Fibroblast of pulmonary artery (primary cell): ENCODE results near the gene SDHAF3.

Source experiments
- DNase-seq: peaks from one replicate; pipeline ENCODE4 v3.0.0-alpha.2; 2010; ENCODE audit warnings: low read depth
- H3K4me3 ChIP-seq: replicated peaks from 2 replicates; pipeline ENCODE4 v1.5.1; 2011; ENCODE audit warnings: low read depth, mild to moderate bottlenecking, control low read depth, low read length, moderate library complexity
- TF ChIP-seq, protein P1 (sequence below): IDR thresholded peaks from 2 replicates; pipeline ENCODE4 v1.5.1; 2011; ENCODE audit warnings: mild to moderate bottlenecking, control low read depth, low read length, inconsistent platforms; ENCODE audit errors: missing control alignments

Gene SDHAF3

DNA sequence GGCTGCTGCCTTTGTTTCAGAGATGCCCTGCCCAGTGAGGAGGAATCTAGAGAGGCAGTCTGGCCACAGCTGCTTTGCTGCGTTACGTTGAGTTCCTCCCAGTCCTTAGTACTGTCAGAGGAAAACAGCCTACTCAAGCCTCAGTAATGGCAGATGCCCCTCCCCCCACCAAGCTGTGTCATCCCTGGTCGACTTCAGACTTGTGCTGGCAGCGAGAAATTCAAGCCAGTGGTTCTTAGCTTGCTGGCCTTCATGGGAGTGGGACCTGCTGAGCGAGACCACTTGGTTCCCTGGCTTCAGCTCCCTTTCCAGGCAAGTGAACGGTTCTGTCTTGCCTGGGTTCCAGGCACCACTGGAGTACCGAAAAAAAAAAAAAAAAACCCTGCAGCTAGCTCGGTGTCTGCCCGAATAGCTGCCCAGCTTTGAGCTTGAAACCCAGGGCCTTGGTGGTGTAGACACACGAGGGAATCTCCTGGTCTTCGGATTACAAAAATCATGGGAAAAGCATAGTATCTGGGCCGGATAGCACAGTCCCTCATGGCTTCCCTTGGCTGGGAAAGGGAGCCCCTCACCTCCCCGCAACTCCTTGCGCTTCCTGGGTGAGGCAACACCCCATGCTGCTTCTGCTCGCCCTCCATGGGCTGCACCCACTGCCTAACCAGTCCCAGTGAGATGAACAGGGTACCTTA, 9.1 kb downstream of the SDHAF3 start:
- DNase-seq: peak; percentile 16
- TF ChIP-seq, protein P1, sequence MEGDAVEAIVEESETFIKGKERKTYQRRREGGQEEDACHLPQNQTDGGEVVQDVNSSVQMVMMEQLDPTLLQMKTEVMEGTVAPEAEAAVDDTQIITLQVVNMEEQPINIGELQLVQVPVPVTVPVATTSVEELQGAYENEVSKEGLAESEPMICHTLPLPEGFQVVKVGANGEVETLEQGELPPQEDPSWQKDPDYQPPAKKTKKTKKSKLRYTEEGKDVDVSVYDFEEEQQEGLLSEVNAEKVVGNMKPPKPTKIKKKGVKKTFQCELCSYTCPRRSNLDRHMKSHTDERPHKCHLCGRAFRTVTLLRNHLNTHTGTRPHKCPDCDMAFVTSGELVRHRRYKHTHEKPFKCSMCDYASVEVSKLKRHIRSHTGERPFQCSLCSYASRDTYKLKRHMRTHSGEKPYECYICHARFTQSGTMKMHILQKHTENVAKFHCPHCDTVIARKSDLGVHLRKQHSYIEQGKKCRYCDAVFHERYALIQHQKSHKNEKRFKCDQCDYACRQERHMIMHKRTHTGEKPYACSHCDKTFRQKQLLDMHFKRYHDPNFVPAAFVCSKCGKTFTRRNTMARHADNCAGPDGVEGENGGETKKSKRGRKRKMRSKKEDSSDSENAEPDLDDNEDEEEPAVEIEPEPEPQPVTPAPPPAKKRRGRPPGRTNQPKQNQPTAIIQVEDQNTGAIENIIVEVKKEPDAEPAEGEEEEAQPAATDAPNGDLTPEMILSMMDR: no peak
- no peak overlapping the region for H3K4me3 ChIP-seq

DNA sequence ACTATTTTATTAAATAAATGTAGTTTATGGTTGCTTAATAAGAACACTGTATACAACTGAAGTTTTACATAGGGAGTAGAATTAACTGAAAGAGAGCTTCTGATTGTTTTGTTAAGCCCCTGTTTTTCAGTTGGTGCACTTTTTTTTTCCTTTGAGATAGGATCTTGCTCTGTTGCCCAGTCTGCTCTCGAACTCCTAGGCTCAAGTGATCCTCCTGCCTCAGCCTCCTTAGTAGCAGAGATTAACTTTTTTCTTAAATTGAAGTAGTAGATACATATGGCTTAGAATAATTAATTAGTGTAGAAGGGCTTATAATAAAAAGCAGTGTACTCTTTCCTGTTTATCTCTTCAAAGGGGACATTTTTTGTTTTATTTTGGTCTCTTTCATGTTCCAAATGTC, 11.2 kb downstream of the SDHAF3 start:
- TF ChIP-seq, protein P1: no peak
- no peak overlapping the region for H3K4me3 ChIP-seq
- DNase-seq: no peak

DNA sequence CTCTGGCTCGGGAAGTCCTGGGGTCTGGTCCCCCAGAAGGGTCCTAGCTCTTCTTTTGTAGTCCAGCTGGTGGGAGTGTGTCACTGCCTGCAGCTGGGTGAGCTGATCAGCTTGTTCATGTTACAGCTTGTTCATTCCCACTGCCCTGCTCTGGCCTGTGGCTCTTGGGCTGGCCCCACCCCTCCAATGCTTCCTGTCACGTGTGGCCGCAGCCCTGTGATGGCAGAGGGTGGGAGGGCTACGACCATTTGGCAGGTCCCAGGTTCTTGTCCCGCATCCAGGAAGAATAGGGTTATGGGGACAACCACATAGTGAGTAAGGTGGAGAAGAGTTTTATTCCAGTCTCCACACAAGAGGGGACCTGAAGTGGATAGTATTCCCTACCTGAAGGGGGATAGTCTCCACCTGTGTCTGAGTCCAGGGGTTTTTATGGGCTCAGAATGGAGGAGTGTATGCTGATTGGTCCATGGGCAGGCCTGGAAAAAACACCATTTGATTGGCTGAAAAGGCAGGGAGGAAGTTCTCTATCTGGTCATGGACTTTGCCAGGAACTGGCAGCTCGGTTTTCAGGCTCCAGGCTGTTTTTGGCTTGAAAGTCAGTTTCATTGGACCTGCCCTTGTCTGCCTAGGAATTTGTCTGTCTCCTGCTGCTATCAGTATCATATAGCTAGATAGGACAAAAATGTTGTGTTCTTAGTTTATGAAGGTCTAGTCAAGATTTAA, 13.1 kb downstream of the SDHAF3 start:
- TF ChIP-seq, protein P1: no peak
- no peak overlapping the region for H3K4me3 ChIP-seq
- peak; percentile 8 for DNase-seq

DNA sequence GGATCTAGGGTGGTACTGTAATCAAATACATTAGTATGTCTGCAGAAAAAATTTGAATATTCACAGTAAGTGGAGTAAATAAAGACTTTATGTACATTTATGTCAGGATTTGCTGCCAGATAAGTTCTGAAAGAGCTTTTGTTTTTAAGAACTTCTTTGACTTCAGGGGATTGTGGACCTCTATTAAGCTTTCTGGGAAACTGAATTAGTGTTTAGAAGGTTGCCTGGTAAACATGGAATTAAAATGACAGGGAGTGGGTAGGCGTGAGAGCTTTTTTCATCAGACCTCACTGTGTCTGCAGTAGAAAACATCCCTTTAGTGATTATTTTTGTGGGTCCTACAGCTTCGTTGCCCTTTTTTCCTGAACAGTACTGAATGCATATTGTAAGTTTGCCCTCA, 15.7 kb downstream of the SDHAF3 start:
- TF ChIP-seq, protein P1: no peak
- H3K4me3 ChIP-seq: no peak overlapping the region
- no peak for DNase-seq

DNA sequence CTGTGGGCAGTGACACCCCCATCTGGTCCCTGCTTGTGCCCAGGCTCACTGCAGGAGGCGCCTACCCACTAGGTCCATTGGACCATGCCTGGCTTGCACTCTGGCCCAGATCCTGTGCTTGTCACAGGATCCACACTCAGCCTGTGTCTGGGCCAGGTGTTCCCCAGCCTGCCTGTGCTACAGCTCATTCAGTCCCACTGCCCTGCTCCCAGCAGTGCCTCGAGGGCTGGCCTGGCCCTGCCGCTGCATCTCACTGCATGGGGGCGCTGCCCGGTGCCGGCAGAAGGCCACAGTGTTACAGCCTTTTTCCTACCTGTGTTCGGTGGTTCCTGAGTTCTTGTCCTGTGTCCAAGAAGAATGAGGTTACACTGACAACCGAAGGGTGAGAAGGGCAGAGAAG, 21.3 kb downstream of the SDHAF3 start:
- H3K4me3 ChIP-seq: no peak overlapping the region
- TF ChIP-seq, protein P1: no peak
- no peak for DNase-seq

DNA sequence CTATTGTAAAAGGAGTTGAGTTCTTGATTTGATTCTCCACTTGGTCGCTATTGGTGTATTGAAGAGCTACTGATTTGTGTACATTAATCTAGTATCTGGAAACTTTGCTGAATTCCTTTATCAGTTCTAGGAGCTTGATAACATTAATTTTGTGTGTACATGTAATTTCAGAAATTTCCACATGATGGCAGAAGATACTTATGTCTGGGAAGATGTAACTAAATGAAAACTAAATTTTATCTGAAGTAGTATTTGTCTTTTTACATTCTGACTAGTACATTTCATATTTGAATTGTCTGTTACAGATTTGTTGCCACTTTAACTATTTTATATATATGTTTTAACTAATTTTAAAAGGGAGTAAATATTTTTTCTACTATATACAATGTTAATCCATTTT, 27.6 kb downstream of the SDHAF3 start:
- TF ChIP-seq, protein P1: peak; percentile 46
- H3K4me3 ChIP-seq: no peak overlapping the region
- peak; percentile 67 for DNase-seq

DNA sequence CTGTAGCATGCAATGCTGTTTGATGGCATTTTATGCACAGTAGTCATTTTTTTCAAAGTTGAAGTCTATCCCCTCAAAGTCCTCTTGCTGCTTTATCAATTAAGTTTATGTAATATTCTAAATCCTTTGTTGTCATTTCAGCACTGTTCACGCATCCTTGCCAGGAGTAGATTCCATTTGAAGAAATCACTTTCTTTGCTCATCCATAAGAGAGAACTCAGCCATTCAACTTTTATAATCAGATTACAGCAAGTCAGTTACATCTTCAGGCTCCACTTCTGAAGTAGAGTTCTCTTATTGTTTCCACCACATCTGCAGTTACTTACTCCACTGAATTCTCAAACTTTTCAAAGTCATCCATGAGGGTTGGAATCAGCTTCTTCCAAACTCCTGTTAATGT, 32.3 kb downstream of the SDHAF3 start:
- H3K4me3 ChIP-seq: no peak overlapping the region
- TF ChIP-seq, protein P1: no peak
- DNase-seq: peak; percentile 6
